ENCODE measurements around the gene SCAP. TPM values are rescaled to one million over a fixed set of nuclear protein-coding genes. Genes with fewer than 3 reads are reported as not detected.

Gene SCAP
- total and polyA plus RNA-seq, 2 donors (not counting 1 experiment from before 2014, with no cell fraction given) = 13.6 to 67.7 TPM

DNA sequence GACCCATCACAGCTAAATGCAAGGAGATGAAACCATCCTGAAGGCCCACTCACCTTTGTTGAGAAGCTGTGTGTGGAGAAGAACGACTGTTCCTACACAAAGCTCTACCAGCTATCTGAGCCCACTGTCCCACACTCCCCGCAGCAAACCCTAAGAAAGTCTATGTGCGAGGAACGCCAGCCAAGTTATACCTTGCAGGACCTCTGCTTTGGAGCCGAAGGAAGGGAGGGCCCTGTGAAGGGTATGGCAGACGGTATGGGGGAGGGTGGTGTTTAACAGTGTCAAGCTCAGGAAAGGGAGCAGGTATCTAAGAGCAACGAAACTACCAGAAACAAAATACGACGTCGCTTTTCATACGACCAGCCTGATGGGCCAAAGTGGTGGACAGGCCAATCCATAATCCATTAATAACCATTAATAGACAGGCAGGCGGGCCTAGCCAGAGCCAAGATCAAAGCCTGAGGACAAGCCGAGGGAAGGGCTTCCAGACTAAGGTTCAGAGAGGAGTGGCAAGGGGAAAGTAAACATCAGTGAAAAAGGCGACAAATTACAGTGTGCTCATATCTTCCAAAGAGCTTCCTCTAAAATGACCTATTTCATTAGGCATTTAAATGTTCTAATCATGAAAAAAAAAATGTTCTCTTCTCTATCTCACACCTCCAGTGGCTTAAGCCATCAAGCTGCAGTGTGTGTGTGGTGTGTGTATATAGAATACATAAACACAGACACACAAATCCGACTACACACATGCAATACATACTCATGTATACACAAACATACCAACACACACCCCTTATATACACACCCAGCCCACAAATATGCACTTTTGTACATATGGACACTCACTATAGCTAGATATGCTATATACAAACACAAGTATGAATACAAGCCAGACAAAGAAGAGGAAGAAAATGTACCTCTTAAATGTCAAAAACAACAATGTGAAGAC is 51.0 kb downstream of the SCAP start:
- H3K27ac ChIP-seq (ENCODE audit: insufficient read depth, low read length) = no peak overlapping the region
- DNase-seq (ENCODE audit: low read depth in 2 of 2) = no peak

DNA sequence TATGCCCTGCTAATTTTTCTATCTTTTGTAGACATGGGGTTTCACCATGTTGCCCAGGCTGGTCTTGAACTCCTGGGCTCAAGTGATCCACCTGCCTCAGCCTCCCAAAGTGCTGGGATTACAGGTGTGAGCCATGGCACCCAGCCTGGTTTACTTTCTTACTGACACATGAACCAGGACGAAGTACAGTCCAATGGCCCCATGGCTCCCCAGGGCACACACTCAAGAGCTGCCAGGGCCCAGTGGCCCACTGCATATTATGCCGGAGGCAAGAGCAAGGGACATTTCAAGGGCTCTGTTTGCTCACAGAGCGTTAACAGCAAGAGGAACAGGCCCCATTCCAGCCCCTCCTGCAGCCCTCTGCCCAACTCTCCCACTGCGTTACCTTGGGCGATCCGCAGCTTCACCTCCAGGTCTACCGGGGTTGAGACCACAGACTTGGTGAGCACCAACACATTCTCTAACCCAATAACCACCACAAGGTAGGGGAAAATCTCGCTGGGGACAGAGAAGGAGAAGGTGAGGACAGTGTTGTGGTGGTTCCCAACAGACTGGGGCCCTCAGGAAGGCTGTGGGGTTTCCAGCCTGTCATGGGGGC is 52.1 kb downstream of the SCAP start:
- H3K79me2 ChIP-seq (ENCODE audit: control insufficient read depth, insufficient read depth, low read length) = no peaks in the 10 kb centered on the region
- H3K9me3 ChIP-seq (ENCODE audit: control insufficient read depth, insufficient read depth, low read depth, low read length) = no peaks in the 10 kb centered on the region
- TF ChIP-seq, protein P1, sequence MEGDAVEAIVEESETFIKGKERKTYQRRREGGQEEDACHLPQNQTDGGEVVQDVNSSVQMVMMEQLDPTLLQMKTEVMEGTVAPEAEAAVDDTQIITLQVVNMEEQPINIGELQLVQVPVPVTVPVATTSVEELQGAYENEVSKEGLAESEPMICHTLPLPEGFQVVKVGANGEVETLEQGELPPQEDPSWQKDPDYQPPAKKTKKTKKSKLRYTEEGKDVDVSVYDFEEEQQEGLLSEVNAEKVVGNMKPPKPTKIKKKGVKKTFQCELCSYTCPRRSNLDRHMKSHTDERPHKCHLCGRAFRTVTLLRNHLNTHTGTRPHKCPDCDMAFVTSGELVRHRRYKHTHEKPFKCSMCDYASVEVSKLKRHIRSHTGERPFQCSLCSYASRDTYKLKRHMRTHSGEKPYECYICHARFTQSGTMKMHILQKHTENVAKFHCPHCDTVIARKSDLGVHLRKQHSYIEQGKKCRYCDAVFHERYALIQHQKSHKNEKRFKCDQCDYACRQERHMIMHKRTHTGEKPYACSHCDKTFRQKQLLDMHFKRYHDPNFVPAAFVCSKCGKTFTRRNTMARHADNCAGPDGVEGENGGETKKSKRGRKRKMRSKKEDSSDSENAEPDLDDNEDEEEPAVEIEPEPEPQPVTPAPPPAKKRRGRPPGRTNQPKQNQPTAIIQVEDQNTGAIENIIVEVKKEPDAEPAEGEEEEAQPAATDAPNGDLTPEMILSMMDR (conservative IDR thresholded peaks at IDR 0.05 in 1 of 2, IDR thresholded peaks at IDR 0.05 in 1 of 2; ENCODE audit: low read depth in 1 of 2, low read length in 2 of 2) = no peak
- no peak for TF ChIP-seq EZH2 (IDR thresholded peaks at IDR 0.05; ENCODE audit: low read length, missing control alignments)
- DNase-seq (ENCODE audit: low read depth in 2 of 2) = no peak
- no peak overlapping the region for H3K9ac ChIP-seq (ENCODE audit: insufficient read depth, low read length)
- H4K20me1 ChIP-seq (ENCODE audit: control insufficient read depth, extremely low read depth, insufficient read depth, low read length) = no peaks in the 10 kb centered on the region
- no peak overlapping the region for H2AFZ ChIP-seq (ENCODE audit: low read length)
- no peak overlapping the region for H3K27ac ChIP-seq (ENCODE audit: insufficient read depth, low read length)
- H3K27me3 ChIP-seq (ENCODE audit: control insufficient read depth, insufficient read depth, low read length) = no peaks in the 10 kb centered on the region
- peaks cover 6% of the 10 kb centered on the region for H3K36me3 ChIP-seq (ENCODE audit: control insufficient read depth, insufficient read depth, low read length)
- H3K4me2 ChIP-seq (ENCODE audit: extremely low read depth, insufficient read depth, low read length) = no peak overlapping the region
- H3K4me1 ChIP-seq (ENCODE audit: control insufficient read depth, extremely low read depth, insufficient read depth, low read length) = no peaks in the 10 kb centered on the region
- no peak overlapping the region for H3K4me3 ChIP-seq (replicated peaks in 1 of 4; ENCODE audit: control extremely low read depth in 1 of 4, insufficient read depth in 1 of 4, low read depth in 3 of 4, low read length in 4 of 4)

More for the DNA sequence above, 51.0 kb downstream of the SCAP start:
- Histone ChIP-seq H3K9ac (ENCODE audit: insufficient read depth, low read length) (no peak overlapping the region), H3K4me2 (ENCODE audit: extremely low read depth, insufficient read depth, low read length) (no peak overlapping the region), H3K36me3 (ENCODE audit: control insufficient read depth, insufficient read depth, low read length) (peaks cover 4% of the 10 kb centered on the region), H3K4me1 (ENCODE audit: control insufficient read depth, extremely low read depth, insufficient read depth, low read length) (no peaks in the 10 kb centered on the region), H3K27me3 (ENCODE audit: control insufficient read depth, insufficient read depth, low read length) (no peaks in the 10 kb centered on the region), H3K4me3 (replicated peaks in 1 of 4; ENCODE audit: control extremely low read depth in 1 of 4, insufficient read depth in 1 of 4, low read depth in 3 of 4, low read length in 4 of 4) (no peak overlapping the region), H4K20me1 (ENCODE audit: control insufficient read depth, extremely low read depth, insufficient read depth, low read length) (no peaks in the 10 kb centered on the region), H3K79me2 (ENCODE audit: control insufficient read depth, insufficient read depth, low read length) (no peaks in the 10 kb centered on the region), H3K9me3 (ENCODE audit: control insufficient read depth, insufficient read depth, low read depth, low read length) (no peaks in the 10 kb centered on the region), H2AFZ (ENCODE audit: low read length) (no peak overlapping the region)
- no peak for TF ChIP-seq EZH2 (IDR thresholded peaks at IDR 0.05; ENCODE audit: low read length, missing control alignments)
- TF ChIP-seq, protein P1 (conservative IDR thresholded peaks at IDR 0.05 in 1 of 2, IDR thresholded peaks at IDR 0.05 in 1 of 2; ENCODE audit: low read depth in 1 of 2, low read length in 2 of 2) = no peak

DNA sequence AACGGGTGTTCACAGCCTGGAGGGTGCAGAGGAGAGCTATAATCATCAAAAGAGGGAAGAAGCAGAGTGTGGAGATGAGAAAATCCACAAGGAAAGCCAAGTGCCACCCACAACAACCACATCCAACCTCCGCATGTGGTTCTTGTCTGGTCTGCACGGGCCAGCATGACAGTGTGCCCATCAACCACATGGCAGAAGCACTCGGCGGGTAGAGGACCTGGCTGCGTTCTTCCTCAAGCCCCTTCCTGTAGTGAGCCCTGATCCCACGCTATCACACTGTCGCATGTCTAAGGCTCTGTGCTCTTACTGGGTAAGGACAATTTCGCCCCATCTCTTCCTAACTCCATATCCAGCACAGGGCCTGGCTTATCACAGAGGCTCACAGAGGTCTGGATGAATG is 53.0 kb downstream of the SCAP start:
- Histone ChIP-seq H3K4me1 (ENCODE audit: control insufficient read depth, extremely low read depth, insufficient read depth, low read length) (no peaks in the 10 kb centered on the region), H3K4me2 (ENCODE audit: extremely low read depth, insufficient read depth, low read length) (no peak overlapping the region), H2AFZ (ENCODE audit: low read length) (no peak overlapping the region), H3K27me3 (ENCODE audit: control insufficient read depth, insufficient read depth, low read length) (no peaks in the 10 kb centered on the region), H3K79me2 (ENCODE audit: control insufficient read depth, insufficient read depth, low read length) (no peaks in the 10 kb centered on the region), H3K9me3 (ENCODE audit: control insufficient read depth, insufficient read depth, low read depth, low read length) (no peaks in the 10 kb centered on the region), H4K20me1 (ENCODE audit: control insufficient read depth, extremely low read depth, insufficient read depth, low read length) (no peaks in the 10 kb centered on the region), H3K4me3 (replicated peaks in 1 of 4; ENCODE audit: control extremely low read depth in 1 of 4, insufficient read depth in 1 of 4, low read depth in 3 of 4, low read length in 4 of 4) (no peak overlapping the region), H3K27ac (ENCODE audit: insufficient read depth, low read length) (no peak overlapping the region), H3K36me3 (ENCODE audit: control insufficient read depth, insufficient read depth, low read length) (peaks cover 4% of the 10 kb centered on the region), H3K9ac (ENCODE audit: insufficient read depth, low read length) (no peak overlapping the region)
- TF ChIP-seq, protein P1 (conservative IDR thresholded peaks at IDR 0.05 in 1 of 2, IDR thresholded peaks at IDR 0.05 in 1 of 2; ENCODE audit: low read depth in 1 of 2, low read length in 2 of 2) = no peak
- no peak for TF ChIP-seq EZH2 (IDR thresholded peaks at IDR 0.05; ENCODE audit: low read length, missing control alignments)
- DNase-seq (ENCODE audit: low read depth in 2 of 2) = no peak
